ENCODE measurements around the gene PRR12.
"Not testable (repeated sequence)": the region's sequence is repeated elsewhere in the genome, so short reads cannot be mapped to it uniquely, and the experiment has no call there.

The PRR12 gene

GRCh38 chr19:49592486-49593232 lies 1.7 kb downstream of the PRR12 start:
- DNase-seq = no peak

DNA sequence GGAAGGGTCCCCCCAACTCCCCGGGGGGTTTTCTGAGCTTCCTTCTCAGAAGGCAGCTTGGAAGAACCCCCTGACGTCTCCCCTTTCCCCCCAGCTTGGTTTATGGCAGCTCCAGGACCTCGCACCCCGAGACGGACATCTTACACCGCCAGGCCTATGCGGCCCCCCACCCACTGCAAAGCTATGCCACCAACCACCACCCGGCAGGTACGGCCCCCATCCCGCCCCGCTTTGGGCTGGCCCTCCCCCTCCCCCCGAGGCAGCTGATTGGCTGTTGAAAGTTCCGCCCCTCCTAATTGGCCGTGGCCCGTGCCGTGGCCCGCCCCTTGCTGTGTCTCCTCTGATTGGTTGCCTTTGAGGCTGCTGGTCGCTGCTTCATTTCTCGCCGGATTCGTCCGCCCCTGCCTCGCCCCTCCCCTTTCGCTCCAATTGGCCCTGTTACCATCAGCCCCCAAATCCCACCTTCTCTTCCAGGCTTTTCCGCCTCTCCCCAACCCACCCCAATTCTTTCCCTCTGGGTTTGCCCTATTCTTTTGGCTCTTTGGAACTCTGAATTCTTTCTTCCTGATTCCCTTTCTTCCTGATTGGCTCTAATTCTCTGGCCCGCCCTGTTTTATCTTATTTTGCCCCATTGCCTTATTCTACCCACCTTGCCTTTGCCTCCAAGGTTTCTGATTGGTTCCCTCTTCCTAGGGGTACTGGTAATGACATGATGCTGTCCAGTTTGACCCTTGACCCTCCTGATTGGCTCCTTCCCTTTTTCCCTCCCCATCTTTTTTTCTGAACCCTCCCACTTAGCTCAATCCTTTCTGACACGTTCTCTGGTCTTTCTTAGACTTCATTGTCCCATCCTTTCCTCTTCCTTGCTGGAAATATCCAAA lies 2.5 kb downstream of the PRR12 start:
- no peak for DNase-seq

GRCh38 chr19:49594157-49594992 lies 3.4 kb downstream of the PRR12 start:
- DNase-seq = no peak

DNA sequence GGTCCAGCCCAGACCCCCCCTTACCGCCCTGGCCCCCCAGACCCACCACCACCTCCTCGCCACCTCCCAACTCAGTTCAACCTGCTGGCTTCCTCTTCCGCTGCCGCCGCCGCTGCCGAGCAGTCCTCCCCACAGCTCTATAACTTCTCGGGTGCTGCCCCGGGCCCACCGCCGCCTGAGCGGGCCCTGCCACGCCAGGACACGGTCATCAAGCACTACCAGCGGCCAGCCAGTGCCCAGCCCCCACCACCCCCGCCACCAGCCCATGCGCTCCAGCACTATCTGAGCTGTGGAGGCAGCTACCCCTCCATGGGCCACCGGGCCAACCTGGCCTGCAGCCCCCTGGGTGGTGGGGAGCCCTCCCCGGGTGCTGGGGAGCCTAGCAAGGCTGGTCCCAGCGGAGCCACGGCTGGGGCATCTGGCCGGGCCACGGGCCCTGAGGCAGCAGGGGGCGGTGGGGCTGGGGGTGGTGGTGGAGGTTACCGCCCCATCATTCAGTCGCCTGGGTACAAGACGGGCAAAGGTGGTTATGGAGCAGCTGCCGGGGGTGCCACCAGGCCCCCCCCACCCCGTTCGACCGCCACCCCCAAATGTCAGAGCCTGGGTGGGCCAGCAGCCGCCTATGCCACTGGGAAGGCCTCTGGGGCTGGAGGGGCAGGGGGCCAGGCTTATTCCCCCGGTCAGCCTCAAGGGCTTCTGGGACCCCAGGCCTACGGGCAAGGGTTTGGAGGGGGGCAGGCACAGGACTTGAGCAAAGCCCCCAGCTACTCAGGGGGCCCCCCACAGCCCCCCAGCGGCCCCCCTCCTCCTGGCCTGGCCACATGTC lies 4.2 kb downstream of the PRR12 start:
- no peak for DNase-seq

GRCh38 chr19:49595819-49596404 lies 4.9 kb downstream of the PRR12 start:
- no peak for DNase-seq

DNA sequence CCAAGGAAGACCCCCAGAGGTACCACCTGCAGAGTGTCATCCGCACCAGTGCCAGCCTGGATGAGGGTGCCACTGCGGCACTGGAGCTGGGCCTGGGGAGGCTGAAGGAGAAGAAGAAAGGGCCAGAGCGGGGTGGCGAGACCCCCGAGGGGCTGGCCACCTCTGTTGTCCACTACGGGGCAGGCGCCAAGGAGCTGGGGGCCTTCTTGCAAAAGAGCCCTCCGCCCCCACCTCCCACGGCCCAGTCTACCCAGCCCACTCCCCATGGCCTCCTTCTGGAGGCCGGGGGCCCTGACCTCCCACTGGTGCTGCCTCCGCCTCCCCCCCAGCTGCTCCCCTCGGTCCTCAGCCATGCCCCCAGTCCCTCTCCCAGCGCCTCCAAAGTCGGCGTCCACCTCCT lies 5.4 kb downstream of the PRR12 start:
- no peak for DNase-seq

GRCh38 chr19:49596954-49597702 lies 6.1 kb downstream of the PRR12 start:
- DNase-seq = no peak

GRCh38 chr19:49597703-49597974 lies 6.7 kb downstream of the PRR12 start:
- DNase-seq = no peak

DNA sequence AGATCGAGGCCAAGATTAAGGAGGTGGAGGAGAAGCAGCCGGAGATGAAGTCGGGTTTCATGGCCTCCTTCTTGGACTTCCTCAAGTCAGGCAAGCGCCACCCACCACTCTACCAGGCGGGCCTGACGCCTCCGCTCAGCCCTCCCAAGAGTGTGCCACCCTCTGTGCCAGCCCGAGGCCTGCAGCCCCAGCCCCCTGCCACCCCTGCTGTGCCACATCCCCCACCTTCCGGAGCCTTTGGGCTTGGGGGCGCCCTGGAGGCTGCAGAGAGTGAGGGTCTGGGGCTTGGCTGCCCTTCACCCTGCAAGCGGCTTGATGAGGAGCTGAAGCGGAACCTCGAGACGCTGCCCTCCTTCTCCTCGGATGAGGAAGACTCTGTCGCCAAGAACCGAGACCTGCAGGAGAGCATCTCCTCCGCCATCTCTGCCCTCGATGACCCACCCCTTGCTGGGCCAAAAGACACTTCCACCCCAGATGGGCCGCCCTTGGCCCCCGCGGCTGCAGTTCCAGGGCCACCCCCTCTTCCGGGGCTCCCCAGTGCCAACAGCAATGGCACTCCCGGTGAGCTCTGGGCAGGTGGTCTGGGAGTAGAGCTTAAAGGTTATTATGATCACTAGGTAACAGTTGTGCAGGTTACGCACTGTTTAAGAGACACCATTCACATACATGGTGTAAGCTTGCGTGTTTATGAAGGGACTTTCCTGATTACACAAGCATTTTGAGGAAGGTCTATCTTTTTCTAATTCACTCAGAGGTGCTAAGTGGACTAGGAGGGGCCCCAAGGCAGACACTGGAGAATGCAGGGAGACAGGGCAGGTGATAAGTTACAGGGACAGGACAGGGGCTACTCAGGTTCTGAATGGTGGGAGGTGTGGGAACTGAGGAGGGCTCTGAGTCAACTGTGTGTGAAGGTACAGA lies 8.7 kb downstream of the PRR12 start:
- no peak for DNase-seq

GRCh38 chr19:49601482-49602038 lies 10.6 kb downstream of the PRR12 start:
- no peak for DNase-seq

GRCh38 chr19:49602806-49603205 lies 11.8 kb downstream of the PRR12 start:
- DNase-seq = no peak

GRCh38 chr19:49605605-49606004 lies 14.6 kb downstream of the PRR12 start:
- DNase-seq = no peak

GRCh38 chr19:49609499-49610092 lies 18.6 kb downstream of the PRR12 start:
- no peak for DNase-seq

- no peak for DNase-seq
Observed at GRCh38 chr19:49613374-49613773, 22.4 kb downstream of the PRR12 start.

DNA sequence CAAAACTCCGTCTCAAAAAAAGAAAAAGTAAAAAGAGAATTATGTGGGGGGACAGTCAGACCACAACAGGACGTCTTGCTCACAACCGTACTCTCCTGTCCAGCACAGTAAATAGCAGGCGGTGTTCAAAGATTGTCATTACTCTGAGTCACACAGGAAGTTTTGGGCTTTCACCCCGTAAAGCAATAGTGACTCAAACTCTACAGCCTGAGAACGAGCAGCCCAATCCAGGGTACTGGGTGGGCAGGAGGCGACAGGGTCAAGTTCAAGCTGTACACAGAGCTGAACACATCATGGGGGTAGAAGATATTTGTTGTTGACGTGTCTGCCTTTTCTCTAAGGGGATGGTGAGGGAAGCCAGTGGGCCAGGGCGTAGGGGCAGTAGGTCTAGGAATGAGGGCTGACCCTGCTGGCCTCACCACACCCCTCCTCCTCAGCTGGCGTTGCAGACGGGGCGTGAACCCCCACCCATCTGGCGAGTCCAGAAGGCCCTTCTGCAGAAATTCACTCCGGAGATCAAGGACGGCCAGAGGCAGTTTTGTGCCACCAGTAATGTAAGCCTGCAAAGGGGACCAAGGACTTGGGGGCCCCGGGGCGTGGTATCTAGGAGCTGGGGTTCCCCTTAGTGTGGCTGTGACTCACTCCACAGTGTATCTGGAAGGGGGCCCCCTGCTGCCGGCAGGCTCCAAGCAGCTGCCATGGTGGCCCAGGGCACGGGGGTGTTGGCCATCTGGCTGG lies 23.3 kb downstream of the PRR12 start:
- DNase-seq = no peak

- DNase-seq = no peak
Observed at GRCh38 chr19:49615861-49616260, 24.9 kb downstream of the PRR12 start.

GRCh38 chr19:49616532-49616931 lies 25.6 kb downstream of the PRR12 start:
- no peak for DNase-seq

- no peak for DNase-seq
Observed at GRCh38 chr19:49616945-49617344, 26.0 kb downstream of the PRR12 start.

- DNase-seq = not testable (repeated sequence)
Observed at GRCh38 chr19:49617860-49618259, 26.9 kb downstream of the PRR12 start.

Measured in GF-D8 (cell line).